Right forelimb (tissue), 1 donor: ENCODE results near the gene HNMT.
"Not testable (repeated sequence)": the region's sequence is repeated elsewhere in the genome, so short reads cannot be mapped to it uniquely, and the experiment has no call there.

Experiments used
- DNase-seq: peaks from one replicate; pipeline ENCODE4 v3.0.0-alpha.2; 2018

HNMT gene

DNA sequence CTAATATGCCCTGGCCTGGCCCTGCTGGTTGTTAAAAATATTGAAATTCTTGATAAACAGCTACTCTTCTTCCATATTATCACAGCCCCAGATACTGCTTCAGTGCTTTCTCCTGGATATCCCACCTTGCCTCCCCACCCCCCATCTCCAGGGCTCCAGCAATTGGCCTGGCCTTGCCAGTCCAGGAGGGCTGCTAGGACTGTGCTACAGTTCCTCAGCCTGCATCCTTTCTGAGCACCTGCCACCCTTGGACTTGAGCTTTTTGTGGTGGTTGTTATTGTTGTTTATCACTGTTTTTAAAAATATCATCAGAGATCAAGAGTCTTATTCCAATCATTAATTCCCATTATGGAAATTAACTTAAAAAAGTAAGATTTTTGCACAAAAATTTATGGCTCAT, 13.5 kb downstream of the HNMT start:
- DNase-seq, result no peak

DNA sequence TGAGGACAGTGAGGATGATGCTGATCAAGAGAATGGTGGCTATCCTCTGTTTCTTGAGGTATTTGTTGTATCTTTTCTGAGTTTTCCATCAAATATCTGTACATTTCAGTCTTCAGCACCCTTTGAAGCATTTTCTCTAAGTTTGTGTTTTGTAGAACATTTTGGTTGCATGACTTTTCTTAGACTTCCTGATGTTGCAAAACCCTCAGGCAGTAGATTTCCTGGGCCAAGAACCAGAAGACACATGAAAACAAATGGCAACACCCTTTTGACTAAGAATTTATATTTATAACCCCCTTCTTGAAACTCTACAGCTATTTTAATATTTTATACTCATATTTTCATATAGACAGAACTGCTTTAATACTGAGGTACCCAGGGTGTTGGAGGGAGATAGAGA, 16.2 kb downstream of the HNMT start:
- no peak for DNase-seq

DNA sequence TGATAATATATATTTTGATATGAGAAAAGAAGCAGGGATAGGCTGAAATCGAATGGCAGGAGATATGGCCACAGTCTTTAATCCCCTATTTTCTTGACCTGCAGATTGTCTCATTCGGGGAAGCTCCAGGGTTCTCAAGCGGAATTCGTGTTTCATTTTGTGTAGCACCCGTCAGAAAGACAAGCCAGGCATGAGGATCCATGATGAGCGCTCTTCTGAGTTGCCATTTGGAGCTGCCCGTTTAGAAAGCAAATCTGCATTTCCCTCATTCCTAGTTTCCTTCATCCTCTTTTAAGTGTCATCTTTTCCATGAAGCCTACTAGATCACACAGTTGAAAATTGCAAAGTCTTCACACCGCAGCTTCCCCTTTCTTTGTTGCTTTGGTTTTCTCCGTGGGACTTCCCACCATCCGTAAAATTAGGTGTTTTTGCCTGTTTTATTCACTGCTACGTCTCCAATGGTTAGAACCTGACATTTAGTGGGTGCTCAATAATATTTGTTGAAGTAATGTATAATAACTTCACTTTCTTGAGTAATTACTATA, 16.9 kb downstream of the HNMT start:
- no peak for DNase-seq

DNA sequence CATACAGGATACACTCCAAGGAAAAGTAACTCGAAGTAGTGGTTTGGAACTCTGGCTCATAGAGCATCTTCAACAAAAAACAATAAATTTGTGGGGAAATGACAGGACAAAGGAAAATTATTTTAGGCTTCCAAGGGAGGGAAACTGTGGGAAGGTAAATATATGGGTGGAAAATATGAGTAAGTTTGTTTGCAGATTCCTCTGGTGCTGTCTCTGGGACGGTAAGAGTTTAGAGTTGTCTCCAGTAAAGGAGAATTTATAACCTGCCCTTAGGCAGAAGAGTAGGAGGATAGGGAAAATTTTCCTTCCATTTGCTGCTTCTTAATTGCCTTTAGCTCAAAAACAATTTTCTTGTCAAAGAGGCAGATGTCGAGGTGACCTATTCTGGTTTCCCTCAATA, 19.3 kb downstream of the HNMT start:
- no peak for DNase-seq

DNA sequence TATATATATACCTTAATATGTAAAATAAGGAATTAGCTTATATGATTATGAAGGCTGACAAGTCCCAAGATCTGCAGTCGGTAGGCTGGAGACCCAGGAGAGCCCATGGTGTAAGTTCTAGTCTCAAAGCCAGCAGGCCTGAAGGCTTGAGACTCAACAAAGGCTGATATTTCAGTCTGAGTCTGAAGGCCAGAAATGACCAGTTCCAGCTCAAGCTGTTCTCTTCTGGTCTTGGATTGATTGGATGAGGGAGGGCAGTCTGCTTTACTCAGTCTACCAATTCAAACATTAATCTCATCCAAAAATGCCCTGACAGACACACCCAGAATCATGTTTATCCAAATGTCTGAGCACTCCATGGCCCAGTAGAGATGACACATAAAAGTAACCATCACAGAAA, 22.0 kb downstream of the HNMT start:
- DNase-seq, result no peak

DNA sequence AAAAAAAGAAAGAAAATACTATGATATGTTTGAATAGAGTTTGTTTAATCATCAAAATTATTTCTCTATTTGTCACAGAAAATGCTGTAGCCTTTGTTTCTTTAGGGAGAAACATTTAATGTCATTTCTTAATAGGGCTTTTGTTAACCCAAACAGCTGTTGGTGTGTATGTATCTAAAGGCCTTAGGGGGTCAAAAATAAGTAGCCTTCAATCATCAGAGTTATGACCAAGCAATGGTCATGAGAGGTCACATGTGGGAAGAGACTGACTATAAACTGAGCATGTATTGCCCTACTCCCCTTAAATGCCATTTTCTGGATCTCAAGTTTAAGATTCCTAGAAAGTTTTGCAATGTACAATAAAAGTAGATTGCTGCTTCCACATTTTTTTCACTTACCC, 22.7 kb downstream of the HNMT start:
- DNase-seq, result no peak

DNA sequence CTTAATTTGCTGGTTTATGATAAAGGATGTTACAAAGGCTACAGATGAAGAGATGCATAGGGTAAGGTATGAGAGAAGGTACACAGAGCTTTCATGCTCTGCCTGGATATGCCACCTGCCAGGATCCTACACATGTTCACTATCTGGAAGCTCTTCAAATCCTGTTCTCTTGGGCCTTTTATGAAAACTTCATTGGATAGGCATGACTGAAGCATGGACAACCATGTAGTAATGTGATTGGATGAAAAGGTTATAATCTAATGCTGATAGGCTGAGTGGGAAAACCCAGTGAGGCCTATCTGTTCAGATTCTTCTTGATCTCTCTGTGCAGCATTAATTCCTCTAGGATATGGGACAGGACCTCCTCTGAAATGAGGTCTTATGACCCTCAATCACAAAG, 26.8 kb downstream of the HNMT start:
- no peak for DNase-seq

DNA sequence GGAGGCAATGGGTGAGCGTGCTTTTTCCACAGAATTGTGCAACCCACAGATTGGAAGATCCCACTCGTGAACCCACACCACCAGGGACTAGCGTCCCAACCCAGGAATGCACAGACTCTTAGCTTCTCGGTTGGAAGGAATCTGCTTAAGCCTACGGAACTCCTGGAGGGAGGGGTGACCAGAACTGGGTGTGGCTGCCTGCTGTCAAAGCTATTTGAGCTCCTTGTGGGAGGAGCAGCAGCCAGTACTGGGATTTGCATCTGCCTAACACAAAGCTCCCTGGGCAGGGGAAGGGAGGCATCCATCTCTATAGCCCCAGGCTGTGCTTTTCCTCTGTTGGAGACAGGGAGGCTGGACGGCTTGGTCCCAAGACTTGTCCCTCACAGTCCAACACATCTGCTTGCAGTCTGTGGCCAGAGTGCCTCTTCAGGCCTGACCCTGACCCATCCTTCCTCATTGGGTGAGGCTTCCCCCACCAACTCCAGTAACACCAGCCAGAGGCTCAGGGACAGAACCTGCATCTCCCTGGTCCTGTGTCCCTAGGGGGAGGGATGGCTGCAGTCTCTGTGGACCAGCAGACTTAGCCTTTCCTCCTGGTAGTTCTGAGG, 27.9 kb downstream of the HNMT start:
- no peak for DNase-seq

DNA sequence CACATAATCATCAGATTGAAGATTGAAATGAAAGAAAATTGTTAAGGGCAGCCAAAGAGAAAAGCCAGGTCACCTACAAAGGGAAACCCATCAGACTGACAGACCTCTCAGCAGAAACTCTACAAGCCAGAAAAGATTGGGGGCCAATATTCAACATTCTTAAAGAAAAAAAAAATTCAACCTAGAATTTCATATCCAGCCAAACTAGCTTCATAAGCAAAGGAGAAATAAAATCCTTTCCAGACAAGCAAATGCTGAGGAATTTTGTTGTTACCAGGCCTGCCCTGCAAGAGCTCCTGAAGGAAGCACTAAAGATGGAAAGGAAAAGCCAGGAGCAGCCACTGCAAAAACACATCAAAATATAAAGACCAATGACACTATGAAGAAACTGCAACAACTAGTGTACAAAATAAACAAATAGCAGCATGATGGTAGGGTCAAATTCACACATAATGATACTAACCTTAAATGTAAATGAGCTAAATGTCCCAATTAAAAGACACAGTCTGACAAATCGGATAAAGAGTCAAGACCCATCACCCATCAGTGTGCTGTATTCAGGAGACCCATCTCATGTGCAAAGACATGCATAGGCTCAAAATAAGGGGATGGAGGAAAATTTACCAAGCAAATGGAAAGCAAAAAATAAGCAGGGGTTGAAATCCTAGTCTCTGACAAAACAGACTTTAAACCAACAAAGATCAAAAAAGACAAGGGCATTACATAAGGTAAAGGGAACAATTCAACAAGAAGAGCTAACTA, 29.6 kb downstream of the HNMT start:
- DNase-seq, result not testable (repeated sequence)

DNA sequence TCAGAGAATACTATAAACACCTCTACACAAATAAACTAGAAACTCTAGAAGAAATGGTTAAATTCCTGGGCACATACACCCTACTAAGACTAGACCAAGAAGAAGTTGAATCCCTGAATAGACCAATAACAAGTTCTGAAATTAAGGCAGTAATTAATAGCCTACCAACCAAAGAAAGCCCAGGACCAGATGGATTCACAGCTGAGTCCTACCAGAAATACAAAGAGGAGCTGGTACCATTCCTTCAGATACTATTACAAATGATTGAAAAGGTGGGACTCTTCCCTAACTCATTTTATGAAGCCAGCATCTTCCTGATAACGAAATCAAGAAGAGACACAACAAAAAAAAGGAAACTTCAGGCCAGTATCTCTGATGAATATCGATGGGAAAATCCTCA, 31.1 kb downstream of the HNMT start:
- DNase-seq, result not testable (repeated sequence)

DNA sequence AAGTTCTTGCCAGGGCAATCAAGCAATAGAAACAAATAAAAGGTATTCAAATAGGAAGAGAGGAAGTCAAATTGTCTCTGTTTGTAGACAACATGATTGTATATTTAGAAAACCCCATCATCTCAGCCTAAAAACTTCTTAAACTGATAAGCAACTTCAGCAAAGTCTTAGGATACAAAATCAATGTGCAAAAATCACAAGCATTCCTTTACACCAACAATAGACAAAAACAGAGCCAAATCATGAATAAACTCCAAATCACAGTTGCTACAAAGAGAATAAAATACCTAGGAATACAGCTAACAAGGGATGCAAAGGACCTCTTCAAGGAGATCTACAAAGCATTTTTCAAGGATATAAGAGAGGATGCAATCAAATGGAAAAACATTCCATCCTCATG, 31.9 kb downstream of the HNMT start:
- DNase-seq, result not testable (repeated sequence)

DNA sequence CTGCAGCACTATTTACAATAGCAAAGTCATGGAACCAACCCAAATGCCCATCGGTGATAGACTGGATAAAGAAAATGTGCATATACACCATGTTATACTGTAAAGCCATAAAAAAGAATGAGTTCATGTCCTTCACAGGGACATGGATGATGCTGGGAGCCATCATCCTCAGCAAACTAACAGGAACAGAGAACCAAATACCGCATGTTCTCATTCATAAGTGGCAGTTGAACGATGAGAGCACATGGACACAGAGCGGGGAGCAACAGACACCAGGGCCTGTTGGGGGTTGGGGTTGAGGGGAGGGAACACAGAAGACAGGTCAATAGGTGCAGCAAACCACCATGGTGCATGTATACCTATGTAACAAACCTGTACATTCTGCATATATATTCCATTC, 33.5 kb downstream of the HNMT start:
- no peak for DNase-seq

DNA sequence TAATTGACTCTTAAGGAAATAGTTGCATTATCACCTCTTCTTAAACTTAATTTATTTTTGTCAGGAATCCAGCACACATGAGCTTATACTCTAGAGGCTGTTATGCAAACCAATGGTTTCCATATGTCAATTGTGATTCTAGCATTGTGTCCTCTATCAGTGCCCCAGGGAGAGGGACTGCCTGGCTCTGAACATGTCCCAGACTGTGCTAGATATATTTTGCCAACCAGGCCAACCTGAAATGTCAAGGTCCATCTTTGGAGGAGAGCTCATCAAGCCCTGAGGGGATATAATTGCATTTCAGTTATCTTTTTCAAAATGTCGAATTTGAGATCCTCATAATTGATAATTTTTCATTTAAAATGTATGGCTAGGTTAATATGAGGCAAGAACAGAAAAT, 34.2 kb downstream of the HNMT start:
- no peak for DNase-seq

DNA sequence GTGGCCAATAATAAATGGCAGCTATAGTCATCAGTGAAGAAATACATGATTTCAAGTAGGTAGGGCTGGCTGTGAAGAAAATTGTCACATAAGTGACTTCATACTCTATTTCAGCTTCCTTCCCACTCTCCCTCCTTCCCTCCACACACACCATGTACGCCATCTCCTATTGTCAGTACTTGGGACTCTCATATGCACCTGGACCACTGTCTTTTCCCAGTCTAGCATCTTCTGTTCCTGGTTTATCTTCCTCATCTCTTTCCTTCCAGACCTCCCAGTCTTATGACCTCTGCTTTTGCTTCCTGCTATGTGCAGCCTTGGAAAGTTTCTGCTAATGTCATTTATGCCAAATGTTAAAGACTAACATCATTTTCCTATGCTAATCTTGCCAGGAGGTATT, 35.0 kb downstream of the HNMT start:
- DNase-seq, result no peak

DNA sequence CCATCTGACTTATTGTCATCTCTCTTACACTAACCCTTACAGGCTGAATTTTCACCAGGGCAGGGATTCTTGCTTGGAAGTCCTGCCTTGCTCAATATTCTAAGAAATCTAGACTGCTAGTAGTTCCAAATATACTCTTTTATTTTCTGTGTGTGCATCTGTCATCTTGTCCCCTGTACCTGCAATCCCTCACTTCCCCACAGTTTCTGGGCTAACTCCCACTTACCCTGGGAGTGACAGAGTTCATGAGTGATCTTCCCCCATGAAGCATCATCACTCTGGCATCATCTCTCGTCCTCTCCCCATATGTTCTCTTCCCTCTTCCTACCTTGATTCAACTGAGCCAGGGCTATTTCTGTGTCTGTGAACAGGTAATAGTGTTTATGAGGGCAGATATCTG, 35.7 kb downstream of the HNMT start:
- no peak for DNase-seq

DNA sequence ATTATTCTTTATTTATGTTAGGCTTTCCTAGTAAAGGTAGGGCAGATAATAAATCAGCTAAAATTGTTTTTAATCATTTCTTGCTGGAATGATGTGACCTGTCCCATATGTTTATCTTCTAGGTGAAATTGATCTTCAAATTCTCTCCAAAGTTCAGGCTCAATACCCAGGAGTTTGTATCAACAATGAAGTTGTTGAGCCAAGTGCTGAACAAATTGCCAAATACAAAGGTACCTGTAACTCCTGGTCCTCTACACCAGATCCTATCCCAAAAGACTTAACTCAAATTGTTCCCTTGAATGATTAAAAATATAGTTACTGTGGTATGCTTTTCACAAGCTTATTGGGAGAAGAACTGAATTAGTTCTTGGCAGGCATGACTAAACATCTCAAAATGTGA, 36.5 kb downstream of the HNMT start:
- DNase-seq, result no peak

DNA sequence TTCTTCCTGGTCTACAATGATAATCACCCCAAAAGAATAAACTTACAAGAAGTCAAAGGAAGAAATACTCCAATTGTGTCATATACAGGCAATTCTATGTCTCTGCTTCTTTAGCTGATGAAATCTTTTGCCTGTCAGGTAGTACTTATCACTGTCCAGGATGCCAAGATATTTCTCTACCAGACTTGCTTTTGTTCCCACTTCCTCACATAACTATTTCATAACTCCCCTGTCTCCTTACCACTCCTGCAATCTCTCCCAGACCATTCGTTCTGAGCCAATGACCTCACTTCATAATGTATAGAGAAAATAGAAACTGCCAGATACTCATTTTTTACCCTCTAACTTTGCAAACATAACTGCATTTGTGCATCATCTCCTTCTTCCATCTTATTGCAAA, 39.1 kb downstream of the HNMT start:
- no peak for DNase-seq

DNA sequence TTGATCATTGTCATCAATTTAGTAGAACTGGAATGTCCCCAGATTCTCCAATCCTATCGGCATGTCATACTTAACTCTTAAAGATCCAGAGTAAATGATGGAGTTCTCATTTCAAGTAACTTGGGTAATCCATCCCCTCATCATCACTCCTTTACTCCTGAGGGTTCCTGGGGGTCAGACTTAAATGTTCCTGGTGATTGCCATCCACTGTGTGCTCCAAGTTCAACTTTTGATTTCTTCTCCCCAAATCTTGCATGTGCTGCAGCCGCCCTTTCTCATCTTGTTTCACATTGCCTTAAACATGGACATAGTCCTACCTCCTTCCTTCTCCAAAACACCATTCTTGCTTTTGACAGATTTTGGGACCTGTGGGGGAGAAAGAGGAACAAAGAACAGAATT, 43.2 kb downstream of the HNMT start:
- no peak for DNase-seq

DNA sequence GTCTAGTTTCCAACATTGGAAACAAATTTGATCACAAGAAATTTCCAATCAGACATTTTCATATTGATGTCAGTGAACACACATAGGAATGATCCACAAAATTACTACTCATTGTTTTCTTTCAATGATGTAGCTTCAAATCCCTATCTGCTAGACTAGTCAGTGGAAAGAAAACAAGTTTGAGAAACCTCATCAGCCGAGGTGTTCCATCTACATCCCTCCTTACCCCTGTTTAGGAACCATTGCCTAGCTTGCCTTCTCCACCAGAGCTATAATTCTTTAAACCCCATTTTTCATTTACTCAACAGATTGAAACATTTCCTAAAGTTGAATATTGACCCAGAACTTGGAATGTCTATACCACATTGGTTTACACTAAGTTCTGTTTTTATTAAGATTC, 45.3 kb downstream of the HNMT start:
- no peak for DNase-seq

DNA sequence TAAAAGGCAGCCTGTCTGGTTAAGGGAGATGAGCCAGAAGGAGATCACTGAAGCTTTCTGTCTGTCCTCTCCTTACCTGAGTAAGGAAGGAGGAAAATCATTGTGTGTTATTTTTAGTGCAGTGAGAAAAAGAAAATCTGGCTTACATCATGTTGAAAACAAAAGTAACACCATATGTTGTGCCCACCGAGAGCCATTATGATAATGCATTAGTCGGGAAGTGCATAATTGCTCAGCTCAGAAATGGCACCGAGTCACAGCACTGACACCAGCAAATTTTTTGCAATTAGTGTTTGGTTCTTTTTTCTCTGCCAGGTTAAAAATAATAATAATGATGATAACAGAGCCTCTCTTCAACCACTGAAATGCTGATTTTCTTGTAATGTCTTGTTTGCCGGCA, 46.6 kb downstream of the HNMT start:
- no peak for DNase-seq

DNA sequence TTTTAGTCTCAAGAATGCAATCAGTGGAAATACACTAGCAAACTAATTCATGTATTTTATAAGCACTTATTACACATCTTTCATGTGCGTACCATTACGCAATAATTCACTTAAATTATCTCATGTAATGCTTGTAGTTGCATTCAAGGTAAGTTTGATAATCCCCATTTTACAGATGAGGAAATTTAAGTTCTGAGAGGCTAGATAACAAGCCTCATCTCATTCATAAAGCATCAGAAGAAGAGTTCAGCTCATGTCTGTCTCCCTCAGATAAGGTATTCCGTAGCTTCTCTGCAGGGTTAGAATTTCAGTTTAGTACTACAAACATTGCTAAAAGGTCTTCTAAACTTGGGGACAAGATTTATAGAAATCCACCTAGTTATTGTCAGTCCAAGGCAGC, 47.8 kb downstream of the HNMT start:
- DNase-seq, result no peak

DNA sequence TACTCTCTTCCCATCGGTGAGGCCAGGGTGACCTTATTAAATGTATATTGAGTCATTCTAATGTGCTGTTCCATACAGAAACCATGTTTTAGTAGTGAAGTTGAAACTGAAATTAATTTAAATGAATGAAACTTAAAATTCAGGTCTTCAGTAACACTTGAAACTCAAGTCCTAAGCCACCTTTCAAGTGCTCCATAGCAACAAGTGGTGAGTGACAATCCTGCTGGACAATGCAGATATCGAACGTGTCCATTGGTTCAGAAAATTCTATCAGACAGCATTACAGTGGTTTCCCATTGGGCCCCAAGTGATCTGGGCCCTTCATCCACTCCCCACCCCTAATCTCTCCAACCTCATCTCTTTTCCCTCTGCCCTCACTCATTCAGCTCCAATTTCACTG, 48.7 kb downstream of the HNMT start:
- DNase-seq, result no peak

DNA sequence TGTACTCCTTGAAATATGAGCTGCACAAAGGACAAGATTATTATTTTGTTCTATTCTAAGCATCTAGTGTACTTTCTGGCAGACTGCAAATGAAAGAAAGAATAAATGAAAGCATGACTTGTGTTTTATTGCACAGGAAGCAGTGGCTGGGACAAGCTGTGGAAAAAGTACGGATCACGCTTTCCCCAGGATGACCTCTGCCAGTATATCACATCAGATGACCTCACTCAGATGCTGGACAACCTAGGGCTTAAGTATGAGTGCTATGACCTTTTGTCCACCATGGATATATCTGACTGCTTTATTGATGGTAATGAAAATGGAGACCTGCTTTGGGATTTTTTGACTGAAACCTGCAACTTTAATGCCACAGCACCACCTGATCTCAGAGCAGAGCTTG, 49.4 kb downstream of the HNMT start:
- DNase-seq, result no peak

DNA sequence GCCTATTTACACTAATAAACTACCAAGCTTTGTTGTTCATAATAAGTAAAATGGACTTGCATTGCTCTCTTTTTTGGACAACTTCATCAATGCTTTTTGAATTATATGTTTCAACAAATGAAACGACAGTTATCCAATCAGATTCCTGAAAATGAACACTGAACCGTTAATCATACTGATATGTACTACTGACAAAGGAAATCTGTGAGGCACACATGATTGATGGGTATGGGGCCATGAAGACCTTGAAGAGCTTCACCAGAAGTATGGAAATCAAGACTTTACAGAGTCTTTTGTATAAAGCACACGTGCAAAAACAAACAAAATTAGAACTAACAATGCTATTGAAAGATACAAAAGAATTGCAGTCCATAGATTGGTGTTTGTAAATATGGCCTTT, 51.2 kb downstream of the HNMT start:
- no peak for DNase-seq
